H9 (cell line): ENCODE measurements around the gene FYCO1. TPM values are rescaled to one million over a fixed set of nuclear protein-coding genes. Genes with fewer than 3 reads are reported as not detected.

ENCODE experiments used
- DNase-seq: peaks from one replicate; pipeline ENCODE4 v3.0.0-alpha.2; 2017
- H2AFZ ChIP-seq: one replicate; pipeline ENCODE4 v1.6.1; 2013; ENCODE audit warnings: mild to moderate bottlenecking, low read length, control low read depth, moderate library complexity
- H2AK5ac ChIP-seq: 2 replicates; pipeline ENCODE4 v1.6.1; 2013; ENCODE audit warnings: low read length, control low read depth, mixed read lengths; ENCODE audit not compliant: insufficient read length
- H2BK120ac ChIP-seq: one replicate; pipeline ENCODE4 v1.6.1; 2013; ENCODE audit warnings: low read depth, mild to moderate bottlenecking, low read length, control low read depth, inconsistent platforms; ENCODE audit not compliant: poor library complexity, severe bottlenecking
- H2BK12ac ChIP-seq: 2 replicates; pipeline ENCODE4 v1.6.1; 2013; ENCODE audit warnings: low read length, control low read depth, mixed read lengths, low read depth; ENCODE audit not compliant: insufficient read length
- H2BK15ac ChIP-seq: 2 replicates; pipeline ENCODE4 v1.6.1; 2013; ENCODE audit warnings: low read depth, low read length, control low read depth
- H2BK20ac ChIP-seq: one replicate; pipeline ENCODE4 v1.6.1; 2013; ENCODE audit warnings: low read depth, mild to moderate bottlenecking, low read length, control low read depth, inconsistent platforms; ENCODE audit not compliant: poor library complexity, severe bottlenecking
- H2BK5ac ChIP-seq: 2 replicates; pipeline ENCODE4 v1.6.1; 2013; ENCODE audit warnings: low read length, control low read depth, mixed read lengths; ENCODE audit not compliant: insufficient read length
- H3K14ac ChIP-seq: 2 replicates; pipeline ENCODE4 v1.6.1; 2013; ENCODE audit warnings: low read length, control low read depth; ENCODE audit not compliant: insufficient read depth
- H3K18ac ChIP-seq: 2 replicates; pipeline ENCODE4 v1.6.1; 2013; ENCODE audit warnings: low read depth, mild to moderate bottlenecking, mixed read lengths, low read length, control low read depth; ENCODE audit not compliant: insufficient read length
- H3K23ac ChIP-seq: 2 replicates; pipeline ENCODE4 v1.6.1; 2013; ENCODE audit warnings: low read length, control low read depth, mixed read lengths, low read depth; ENCODE audit not compliant: insufficient read length
- H3K23me2 ChIP-seq: 2 replicates; pipeline ENCODE4 v1.6.1; 2013; ENCODE audit warnings: low read depth, mild to moderate bottlenecking, mixed read lengths, low read length, control low read depth; ENCODE audit not compliant: insufficient read length, poor library complexity, severe bottlenecking
- H3K27ac ChIP-seq: 2 replicates; pipeline ENCODE4 v1.5.1; 2013; ENCODE audit warnings: low read length, control low read depth, mixed read lengths, low read depth; ENCODE audit not compliant: insufficient read length
- H3K27me3 ChIP-seq: 2 replicates; pipeline ENCODE4 v1.6.1; 2013; ENCODE audit warnings: low read length, control low read depth, inconsistent platforms; ENCODE audit not compliant: insufficient read depth
- H3K4ac ChIP-seq: 2 replicates; pipeline ENCODE4 v1.6.1; 2013; ENCODE audit warnings: low read depth, mild to moderate bottlenecking, control low read depth, inconsistent platforms, low read length, moderate library complexity
- H3K4me1 ChIP-seq: 2 replicates; pipeline ENCODE4 v1.6.1; 2013; ENCODE audit warnings: low read length, control low read depth, inconsistent platforms; ENCODE audit not compliant: insufficient read depth
- H3K4me2 ChIP-seq: 2 replicates; pipeline ENCODE4 v1.6.1; 2013; ENCODE audit warnings: low read length, control low read depth, mixed read lengths; ENCODE audit not compliant: insufficient read length, insufficient read depth
- H3K56ac ChIP-seq: 2 replicates; pipeline ENCODE4 v1.6.1; 2013; ENCODE audit warnings: low read depth, mild to moderate bottlenecking, mixed read lengths, low read length, control low read depth; ENCODE audit not compliant: insufficient read length
- H3K79me1 ChIP-seq: 2 replicates; pipeline ENCODE4 v1.6.1; 2013; ENCODE audit warnings: low read depth, mild to moderate bottlenecking, moderate library complexity, low read length, control low read depth, inconsistent platforms; ENCODE audit not compliant: insufficient read depth, poor library complexity, severe bottlenecking
- H3K79me2 ChIP-seq: 2 replicates; pipeline ENCODE4 v1.6.1; 2013; ENCODE audit warnings: low read length, control low read depth, inconsistent platforms; ENCODE audit not compliant: insufficient read depth
- H3K9ac ChIP-seq: 2 replicates; pipeline ENCODE4 v1.6.1; 2013; ENCODE audit warnings: low read length, control low read depth, mixed read lengths; ENCODE audit not compliant: insufficient read length; ENCODE audit errors: extremely low read depth
- H3K9me3 ChIP-seq: one replicate; pipeline ENCODE4 v1.6.1; 2013; ENCODE audit warnings: low read depth, low read length, inconsistent platforms; ENCODE audit not compliant: control insufficient read depth
- H3T11ph ChIP-seq: one replicate; pipeline ENCODE4 v1.6.1; 2013; ENCODE audit warnings: mild to moderate bottlenecking, low read length, control low read depth, inconsistent platforms
- H4K20me1 ChIP-seq: one replicate; pipeline ENCODE4 v1.6.1; 2013; ENCODE audit not compliant: control insufficient read depth, insufficient read length, insufficient read depth
- H4K5ac ChIP-seq: 2 replicates; pipeline ENCODE4 v1.6.1; 2013; ENCODE audit warnings: low read depth, mild to moderate bottlenecking, mixed read lengths, low read length, control low read depth; ENCODE audit not compliant: insufficient read length
- H4K8ac ChIP-seq: replicated peaks from 2 replicates; pipeline ENCODE4 v1.6.1; 2013; ENCODE audit warnings: low read length, control low read depth, mixed read lengths, low read depth; ENCODE audit not compliant: insufficient read length
- H4K91ac ChIP-seq: 2 replicates; pipeline ENCODE4 v1.6.1; 2013; ENCODE audit warnings: low read depth, mild to moderate bottlenecking, moderate library complexity, mixed read lengths, low read length, control low read depth; ENCODE audit not compliant: insufficient read length
- H3K27ac Mint-ChIP-seq, 3 experiments: 2 replicates in 2 of 3; 3 replicates in 1 of 3; pipeline ENCODE4 v1.8.0; 2020 to 2021; ENCODE audit warnings: mixed read lengths in 3 of 3, mild to moderate bottlenecking in 1 of 3, moderate library complexity in 1 of 3
- H3K27me3 Mint-ChIP-seq: 2 replicates; pipeline ENCODE4 v1.8.0; 2021; ENCODE audit warnings: low read depth, mild to moderate bottlenecking, moderate library complexity, mixed read lengths
- H3K36me3 Mint-ChIP-seq, 3 experiments: 2 replicates in 2 of 3; 3 replicates in 1 of 3; pipeline ENCODE4 v1.8.0; 2020 to 2021; ENCODE audit warnings: low read depth in 3 of 3, mixed read lengths in 3 of 3; ENCODE audit not compliant: insufficient read depth in 1 of 3
- H3K4me1 Mint-ChIP-seq, 2 experiments: 2 replicates each; pipeline ENCODE4 v1.8.0; 2020; ENCODE audit warnings: mixed read lengths in 2 of 2
- H3K4me3 Mint-ChIP-seq, 2 experiments: 2 replicates in 1 of 2; 3 replicates in 1 of 2; pipeline ENCODE4 v1.8.0; 2020 to 2021; ENCODE audit warnings: mild to moderate bottlenecking in 2 of 2, mixed read lengths in 2 of 2, moderate library complexity in 1 of 2
- H3K9me3 Mint-ChIP-seq, 2 experiments: 2 replicates in 1 of 2; 3 replicates in 1 of 2; pipeline ENCODE4 v1.8.0; 2020; ENCODE audit warnings: mild to moderate bottlenecking in 2 of 2, mixed read lengths in 2 of 2, moderate library complexity in 1 of 2
- WGBS: extraction: QIAGEN DNeasy Blood & Tissue Kit; methylation state at CpG from one replicate; pipeline ENCODE4 v1.1.7; 2013; ENCODE audit warnings: missing lambda C conversion rate, low lambda C conversion rate, mixed read lengths; ENCODE audit not compliant: insufficient read length; ENCODE audit errors: extremely low coverage; 5-methylcytosine and 5-hydroxymethylcytosine counted together
- total RNA-seq: library from RNA; stranded (reverse); gene quantifications from 2 replicates; pipeline ENCODE4 v1.2.1, GENCODE V29; 2021
- TF ChIP-seq, protein P1 (sequence below): fragments of 200-600 bp; sonication (generic); conservative IDR thresholded peaks from 3 replicates; pipeline ENCODE4 v1.8.0; 2021; ENCODE audit warnings: antibody characterized with exemption, mild to moderate bottlenecking

FYCO1 gene
- total RNA-seq, 1 experiment from 2014 or later: 10.4 TPM

DNA sequence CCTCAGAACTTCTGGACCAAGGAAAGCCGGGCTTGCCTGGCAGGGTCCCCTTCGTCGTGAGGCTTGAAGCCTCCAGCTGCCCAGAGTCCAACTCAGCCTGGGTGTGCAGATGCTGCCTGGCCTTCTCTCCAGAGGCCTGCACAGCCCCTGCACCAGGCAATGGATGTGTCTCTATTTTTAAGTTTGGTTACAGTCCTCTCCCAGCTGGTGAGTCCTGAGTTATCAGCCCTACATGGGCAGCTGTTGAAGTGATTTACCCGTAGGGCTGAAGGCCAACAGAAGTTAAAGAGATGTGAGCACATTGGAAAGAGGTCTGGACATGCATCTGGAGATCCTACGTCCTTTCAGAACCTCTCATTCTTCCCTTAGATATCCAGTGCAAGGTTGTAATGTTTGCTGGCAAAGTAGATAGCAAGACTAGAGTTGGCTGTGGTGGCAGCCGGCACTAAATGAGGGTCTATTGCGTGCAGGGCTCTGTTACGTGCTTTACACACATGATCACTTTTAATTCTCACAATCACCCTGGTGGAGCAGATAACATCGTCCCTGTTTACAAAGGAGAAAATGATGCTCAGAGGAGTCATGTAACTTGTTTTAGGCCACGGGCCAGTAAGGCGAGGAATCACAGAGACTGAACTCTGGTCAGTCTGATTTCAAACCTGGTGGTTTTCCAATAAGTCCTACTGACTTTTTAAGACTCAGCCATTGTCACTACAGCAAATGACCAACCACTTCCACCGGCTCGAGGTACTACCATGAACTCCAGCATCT is 9.9 kb downstream of the FYCO1 start:
- H3K36me3 Mint-ChIP-seq: peaks cover 7 to 42% (median 27%) of the 10 kb centered on the region in 3 experiments
- no peak overlapping the region for H3K9ac ChIP-seq
- H3T11ph ChIP-seq: no peak overlapping the region
- no peak overlapping the region for H3K27ac ChIP-seq
- H2AFZ ChIP-seq: no peak overlapping the region
- H2BK12ac ChIP-seq: no peak overlapping the region
- H3K56ac ChIP-seq: no peak overlapping the region
- H3K9me3 ChIP-seq: no peaks in the 10 kb centered on the region
- no peaks in the 10 kb centered on the region for H3K23me2 ChIP-seq
- peak overlapping the region in 1 of 3 experiments; percentile 90; a peak in 2 of 7 replicates for H3K27ac Mint-ChIP-seq
- H3K27me3 ChIP-seq: no peaks in the 10 kb centered on the region
- H3K23ac ChIP-seq: no peak overlapping the region
- H3K79me2 ChIP-seq: no peaks in the 10 kb centered on the region; the same call in none of the 2 replicates
- peaks cover 6% of the 10 kb centered on the region for H3K79me1 ChIP-seq
- no peak for DNase-seq
- H4K91ac ChIP-seq: no peak overlapping the region
- TF ChIP-seq, protein P1, sequence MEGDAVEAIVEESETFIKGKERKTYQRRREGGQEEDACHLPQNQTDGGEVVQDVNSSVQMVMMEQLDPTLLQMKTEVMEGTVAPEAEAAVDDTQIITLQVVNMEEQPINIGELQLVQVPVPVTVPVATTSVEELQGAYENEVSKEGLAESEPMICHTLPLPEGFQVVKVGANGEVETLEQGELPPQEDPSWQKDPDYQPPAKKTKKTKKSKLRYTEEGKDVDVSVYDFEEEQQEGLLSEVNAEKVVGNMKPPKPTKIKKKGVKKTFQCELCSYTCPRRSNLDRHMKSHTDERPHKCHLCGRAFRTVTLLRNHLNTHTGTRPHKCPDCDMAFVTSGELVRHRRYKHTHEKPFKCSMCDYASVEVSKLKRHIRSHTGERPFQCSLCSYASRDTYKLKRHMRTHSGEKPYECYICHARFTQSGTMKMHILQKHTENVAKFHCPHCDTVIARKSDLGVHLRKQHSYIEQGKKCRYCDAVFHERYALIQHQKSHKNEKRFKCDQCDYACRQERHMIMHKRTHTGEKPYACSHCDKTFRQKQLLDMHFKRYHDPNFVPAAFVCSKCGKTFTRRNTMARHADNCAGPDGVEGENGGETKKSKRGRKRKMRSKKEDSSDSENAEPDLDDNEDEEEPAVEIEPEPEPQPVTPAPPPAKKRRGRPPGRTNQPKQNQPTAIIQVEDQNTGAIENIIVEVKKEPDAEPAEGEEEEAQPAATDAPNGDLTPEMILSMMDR: no peak
- no peaks in the 10 kb centered on the region for H4K20me1 ChIP-seq
- H2BK5ac ChIP-seq: no peak overlapping the region
- no peaks in the 10 kb centered on the region for H3K9me3 Mint-ChIP-seq
- H3K4ac ChIP-seq: no peak overlapping the region
- H3K14ac ChIP-seq: no peak overlapping the region; the same call in 1 of the 2 replicates
- H2BK15ac ChIP-seq: no peak overlapping the region
- peaks cover 10 to 13% of the 10 kb centered on the region in 2 experiments for H3K4me1 Mint-ChIP-seq
- no peak overlapping the region for H4K5ac ChIP-seq
- no peak overlapping the region for H3K4me2 ChIP-seq
- H2AK5ac ChIP-seq: no peak overlapping the region
- H3K4me1 ChIP-seq: peaks cover 2% of the 10 kb centered on the region; the same call in 1 of the 2 replicates
- H2BK120ac ChIP-seq: no peak overlapping the region
- no peak overlapping the region for H2BK20ac ChIP-seq
- no peak overlapping the region for H3K4me3 Mint-ChIP-seq
- H3K27me3 Mint-ChIP-seq: no peaks in the 10 kb centered on the region
- WGBS: no CpG with 5 or more reads among the region's 13 CpGs
- peak overlapping the region; percentile 26 for H4K8ac ChIP-seq
- H3K18ac ChIP-seq: no peak overlapping the region
